BLaER1 (cell line): Measurements from ENCODE around the gene ST6GALNAC2.

Experiments
- H3K27ac ChIP-seq: shearing (Covaris generic); formaldehyde crosslinking; 2 replicates; pipeline ENCODE4 v1.8.1; 2022
- H3K27me3 ChIP-seq: shearing (Covaris generic); formaldehyde crosslinking; 2 replicates; pipeline ENCODE4 v1.8.1; 2022
- H3K36me3 ChIP-seq: shearing (Covaris generic); formaldehyde crosslinking; 2 replicates; pipeline ENCODE4 v1.8.1; 2022
- H3K4me1 ChIP-seq: shearing (Covaris generic); formaldehyde crosslinking; 2 replicates; pipeline ENCODE4 v1.8.1; 2022
- H3K4me2 ChIP-seq: shearing (Covaris generic); formaldehyde crosslinking; 2 replicates; pipeline ENCODE4 v1.8.1; 2022
- H3K4me3 ChIP-seq: shearing (Covaris generic); formaldehyde crosslinking; 2 replicates; pipeline ENCODE4 v1.8.1; 2022
- H3K9ac ChIP-seq: shearing (Covaris generic); formaldehyde crosslinking; 2 replicates; pipeline ENCODE4 v1.8.1; 2022
- H3K9me3 ChIP-seq: shearing (Covaris generic); formaldehyde crosslinking; 2 replicates; pipeline ENCODE4 v1.8.1; 2022
- H4K20me1 ChIP-seq: shearing (Covaris generic); formaldehyde crosslinking; 2 replicates; pipeline ENCODE4 v1.8.1; 2022
- Cebpa-rat ChIP-seq: shearing (Covaris generic); IDR thresholded peaks from 2 replicates; pipeline ENCODE4 v1.8.1; 2022

Gene ST6GALNAC2

DNA sequence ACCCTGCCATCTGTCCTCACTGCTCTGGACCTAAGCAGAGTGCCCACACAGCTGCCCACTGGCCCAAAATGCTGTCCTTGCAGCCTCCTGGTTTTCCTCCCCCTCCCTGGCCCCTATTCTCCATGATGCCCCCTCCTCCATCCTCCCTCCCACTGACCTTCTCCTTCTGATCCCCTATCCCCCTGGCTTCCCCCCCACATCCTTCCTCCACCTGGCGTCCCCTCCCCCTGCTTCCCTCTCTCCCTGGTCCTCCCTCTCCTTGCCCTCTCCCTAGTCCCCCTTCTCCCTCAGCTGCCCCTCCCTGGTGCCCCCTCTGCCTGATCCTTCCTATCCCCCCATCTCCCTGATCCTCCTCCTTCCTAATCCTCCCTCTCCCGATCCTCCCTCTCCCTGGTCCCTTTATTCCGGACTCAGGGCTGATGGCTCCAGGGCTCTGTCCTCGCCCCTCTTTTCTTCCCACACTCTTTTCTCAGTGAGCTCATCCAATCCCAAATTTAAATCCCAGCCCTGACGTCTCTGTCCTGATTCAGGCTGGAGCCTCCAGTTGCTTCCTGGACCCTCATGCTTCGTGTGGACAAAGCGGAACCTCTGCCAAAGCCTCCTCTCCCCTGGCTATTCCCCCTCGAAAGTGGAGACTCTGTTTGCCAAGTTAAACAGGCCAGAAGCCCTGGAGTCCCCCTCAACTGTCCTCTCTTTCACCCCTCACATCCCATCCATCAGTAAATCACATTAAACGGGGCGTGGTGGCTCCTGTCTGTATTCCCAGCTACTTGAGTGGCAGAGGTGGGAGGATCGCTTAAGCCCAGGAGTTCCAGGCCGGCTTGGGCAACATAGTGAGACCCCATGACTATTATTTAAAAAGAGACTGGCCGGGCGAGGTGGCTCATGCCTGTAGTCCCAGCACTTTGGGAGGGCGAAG, 66.4 kb downstream of the ST6GALNAC2 start:
- TF ChIP-seq Cebpa-rat: no peak
- Histone ChIP-seq H3K36me3 (no peaks in the 10 kb centered on the region), H4K20me1 (no peaks in the 10 kb centered on the region), H3K27ac (no peak overlapping the region), H3K4me2 (no peak overlapping the region), H3K9me3 (no peaks in the 10 kb centered on the region), H3K27me3 (no peaks in the 10 kb centered on the region), H3K9ac (no peak overlapping the region), H3K4me3 (no peak overlapping the region), H3K4me1 (peaks cover 57% of the 10 kb centered on the region)

- H3K9ac ChIP-seq: no peak overlapping the region
- H3K9me3 ChIP-seq: no peaks in the 10 kb centered on the region
- no peaks in the 10 kb centered on the region for H3K36me3 ChIP-seq
- H4K20me1 ChIP-seq: no peaks in the 10 kb centered on the region
- H3K27me3 ChIP-seq: no peaks in the 10 kb centered on the region
- no peak overlapping the region for H3K4me2 ChIP-seq
- H3K4me1 ChIP-seq: peaks cover 57% of the 10 kb centered on the region
- no peak for TF ChIP-seq Cebpa-rat
- H3K4me3 ChIP-seq: no peak overlapping the region
- H3K27ac ChIP-seq: no peak overlapping the region
Observed at GRCh38 chr17:76517638-76518038, 68.0 kb downstream of the ST6GALNAC2 start.
